DOHH2 (cell line): ENCODE data around the gene LEFTY2.

Experiments used
- EZH2phosphoT487 ChIP-seq: fragments of 200-600 bp; sonication (generic); IDR thresholded peaks from 2 replicates; pipeline ENCODE4 v1.6.1; 2017; ENCODE audit warnings: borderline replicate concordance, mild to moderate bottlenecking, antibody characterized with exemption, low read length, moderate library complexity, mixed read lengths
- TF ChIP-seq, protein P1 (sequence below): fragments of 200-600 bp; sonication (generic); IDR thresholded peaks from one replicate; pipeline ENCODE4 v1.5.1; 2014; ENCODE audit warnings: antibody characterized with exemption, mild to moderate bottlenecking, low read depth, low read length; ENCODE audit not compliant: poor library complexity, severe bottlenecking

DNA sequence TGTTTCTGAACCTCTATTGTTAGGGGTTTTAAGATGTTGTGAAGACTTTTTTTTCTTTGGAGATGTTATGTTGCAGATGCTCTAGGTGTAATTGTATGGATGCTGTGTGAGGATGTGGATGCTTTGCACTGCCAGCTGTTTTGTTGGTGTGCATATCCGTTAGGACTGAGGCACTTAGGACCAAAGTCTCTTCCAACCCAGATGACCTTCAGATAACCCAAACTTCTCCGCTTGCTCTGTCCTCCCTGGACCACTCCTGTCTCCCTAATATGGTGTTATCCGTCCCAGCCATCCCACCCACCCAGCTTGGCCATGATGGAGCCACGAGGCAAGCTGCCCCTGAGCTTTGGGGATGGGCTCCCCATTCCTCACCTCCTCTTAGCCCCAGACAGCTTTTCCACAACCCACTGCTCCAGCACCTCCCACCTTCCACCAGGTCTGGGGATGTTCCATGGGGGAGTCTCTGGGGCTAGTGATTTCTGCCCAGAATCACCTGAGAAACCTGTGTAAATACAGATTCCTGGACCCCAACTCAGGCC lies 5.1 kb upstream of the LEFTY2 start:
- TF ChIP-seq, protein P1, sequence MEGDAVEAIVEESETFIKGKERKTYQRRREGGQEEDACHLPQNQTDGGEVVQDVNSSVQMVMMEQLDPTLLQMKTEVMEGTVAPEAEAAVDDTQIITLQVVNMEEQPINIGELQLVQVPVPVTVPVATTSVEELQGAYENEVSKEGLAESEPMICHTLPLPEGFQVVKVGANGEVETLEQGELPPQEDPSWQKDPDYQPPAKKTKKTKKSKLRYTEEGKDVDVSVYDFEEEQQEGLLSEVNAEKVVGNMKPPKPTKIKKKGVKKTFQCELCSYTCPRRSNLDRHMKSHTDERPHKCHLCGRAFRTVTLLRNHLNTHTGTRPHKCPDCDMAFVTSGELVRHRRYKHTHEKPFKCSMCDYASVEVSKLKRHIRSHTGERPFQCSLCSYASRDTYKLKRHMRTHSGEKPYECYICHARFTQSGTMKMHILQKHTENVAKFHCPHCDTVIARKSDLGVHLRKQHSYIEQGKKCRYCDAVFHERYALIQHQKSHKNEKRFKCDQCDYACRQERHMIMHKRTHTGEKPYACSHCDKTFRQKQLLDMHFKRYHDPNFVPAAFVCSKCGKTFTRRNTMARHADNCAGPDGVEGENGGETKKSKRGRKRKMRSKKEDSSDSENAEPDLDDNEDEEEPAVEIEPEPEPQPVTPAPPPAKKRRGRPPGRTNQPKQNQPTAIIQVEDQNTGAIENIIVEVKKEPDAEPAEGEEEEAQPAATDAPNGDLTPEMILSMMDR = no peak
- TF ChIP-seq EZH2phosphoT487 = no peak
